GM12865 (cell line): ENCODE measurements around the gene NIPBL.
"Not testable (repeated sequence)": the region's sequence is repeated elsewhere in the genome, so short reads cannot be mapped to it uniquely, and the experiment has no call there.

Experiments used
- DNase-seq: peaks from one replicate; pipeline ENCODE4 v3.0.0; 2010; ENCODE audit warnings: low read depth
- H3K4me3 ChIP-seq: 2 replicates; pipeline ENCODE4 v1.5.1; 2011; ENCODE audit warnings: mild to moderate bottlenecking, low read depth, low read length, control low read depth
- CTCF ChIP-seq: IDR thresholded peaks from 2 replicates; pipeline ENCODE4 v1.5.1; 2011; ENCODE audit warnings: low read length, control low read depth, low read depth, inconsistent platforms; ENCODE audit not compliant: insufficient read depth; ENCODE audit errors: missing control alignments

The NIPBL gene

GRCh38 chr5:36842087-36842486, 34.5 kb upstream of the NIPBL start:
- no peak for TF ChIP-seq CTCF
- no peak for DNase-seq
- no peak overlapping the region for H3K4me3 ChIP-seq

GRCh38 chr5:36844305-36844704, 32.3 kb upstream of the NIPBL start:
- DNase-seq = no peak
- TF ChIP-seq CTCF = no peak
- no peak overlapping the region for H3K4me3 ChIP-seq

GRCh38 chr5:36848545-36848944, 28.0 kb upstream of the NIPBL start:
- H3K4me3 ChIP-seq, DNase-seq: not testable (repeated sequence)

GRCh38 chr5:36852903-36853302, 23.7 kb upstream of the NIPBL start:
- H3K4me3 ChIP-seq, DNase-seq: not testable (repeated sequence)

GRCh38 chr5:36854402-36855140, 22.0 kb upstream of the NIPBL start:
- TF ChIP-seq CTCF = no peak
- H3K4me3 ChIP-seq = no peak overlapping the region
- DNase-seq = no peak

GRCh38 chr5:36855141-36855495, 21.5 kb upstream of the NIPBL start:
- no peak for TF ChIP-seq CTCF
- H3K4me3 ChIP-seq = no peak overlapping the region
- no peak for DNase-seq

GRCh38 chr5:36861871-36862270, 14.7 kb upstream of the NIPBL start:
- H3K4me3 ChIP-seq = no peak overlapping the region
- no peak for DNase-seq
- TF ChIP-seq CTCF = no peak

- no peak overlapping the region for H3K4me3 ChIP-seq
- DNase-seq = peak; percentile 76
- TF ChIP-seq CTCF = peak; percentile 43
Observed at GRCh38 chr5:36870399-36871040, 6.0 kb upstream of the NIPBL start.
